ENCODE data around the gene HRH2.

HRH2 gene

GRCh38 chr5:175697846-175698245 lies 40.0 kb downstream of the HRH2 start:
- H3K27ac ChIP-seq: no peak overlapping the region
- no peak for TF ChIP-seq CTCF (conservative IDR thresholded peaks at IDR 0.05)

- no peak overlapping the region for H3K27ac ChIP-seq
- no peak for TF ChIP-seq CTCF (conservative IDR thresholded peaks at IDR 0.05)
Measured at GRCh38 chr5:175698401-175699115, 40.7 kb downstream of the HRH2 start.

- no peak overlapping the region for H3K27ac ChIP-seq
- no peak; the same call in 1 of the 2 replicates for TF ChIP-seq CTCF (conservative IDR thresholded peaks at IDR 0.05)
Measured at GRCh38 chr5:175700991-175701390, 43.1 kb downstream of the HRH2 start.

GRCh38 chr5:175701797-175702196 lies 43.9 kb downstream of the HRH2 start:
- no peak overlapping the region for H3K27ac ChIP-seq
- TF ChIP-seq CTCF (conservative IDR thresholded peaks at IDR 0.05): no peak

GRCh38 chr5:175706499-175706898 lies 48.6 kb downstream of the HRH2 start:
- peak overlapping the region; percentile 16; the same call in 1 of the 2 replicates for H3K27ac ChIP-seq
- no peak for TF ChIP-seq CTCF (conservative IDR thresholded peaks at IDR 0.05)

GRCh38 chr5:175707751-175708375 lies 50.0 kb downstream of the HRH2 start:
- TF ChIP-seq CTCF (conservative IDR thresholded peaks at IDR 0.05): no peak
- no peak overlapping the region for H3K27ac ChIP-seq

- no peak for TF ChIP-seq CTCF (conservative IDR thresholded peaks at IDR 0.05)
- H3K27ac ChIP-seq: no peak overlapping the region
Measured at GRCh38 chr5:175709276-175709781, 51.5 kb downstream of the HRH2 start.
